DND-41 (cell line): ENCODE measurements around the gene CEP290.

ENCODE experiments used
- ATAC-seq: fragments of 200-7000 bp; cut with Tn5 transposase; 3 replicates; pipeline ENCODE4 v1.9.1; 2021; ENCODE audit warnings: low read depth; ENCODE audit not compliant: insufficient read depth
- DNase-seq: peaks from one replicate; pipeline ENCODE4 v3.0.0-alpha.2; 2020
- H2AFZ ChIP-seq: 2 replicates; pipeline ENCODE4 v1.6.0; 2012; ENCODE audit warnings: low read depth, low read length
- H3K27ac ChIP-seq: 2 replicates; pipeline ENCODE4 v1.5.1; 2012; ENCODE audit warnings: low read length, inconsistent platforms
- H3K27me3 ChIP-seq: fragments of 200-600 bp; sonication (generic); 2 replicates; pipeline ENCODE4 v1.6.0; 2012; ENCODE audit warnings: low read length, mild to moderate bottlenecking, inconsistent platforms; ENCODE audit not compliant: insufficient read depth, poor library complexity
- H3K36me3 ChIP-seq: 2 replicates; pipeline ENCODE4 v1.5.1; 2012; ENCODE audit warnings: low read length, inconsistent platforms; ENCODE audit not compliant: insufficient read depth
- H3K4me1 ChIP-seq: 2 replicates; pipeline ENCODE4 v1.5.1; 2012; ENCODE audit warnings: mild to moderate bottlenecking, low read length; ENCODE audit not compliant: insufficient read depth
- H3K4me2 ChIP-seq: 2 replicates; pipeline ENCODE4 v1.6.0; 2012; ENCODE audit warnings: mild to moderate bottlenecking, moderate library complexity, low read length, inconsistent platforms; ENCODE audit not compliant: insufficient read depth
- H3K4me3 ChIP-seq, 2 experiments: fragments of 200-600 bp in 1 of 2; shearing (Covaris generic) in 1 of 2; 2 replicates each; pipeline ENCODE4 v1.5.1; 2012 to 2016; ENCODE audit warnings: inconsistent platforms in 2 of 2, low read length in 2 of 2, mild to moderate bottlenecking in 2 of 2, low read depth in 1 of 2, moderate library complexity in 1 of 2
- H3K79me2 ChIP-seq: 2 replicates; pipeline ENCODE4 v1.6.0; 2012; ENCODE audit warnings: low read length, inconsistent platforms; ENCODE audit not compliant: insufficient read depth
- H3K9ac ChIP-seq: 2 replicates; pipeline ENCODE4 v1.6.0; 2012; ENCODE audit warnings: low read depth, mild to moderate bottlenecking, inconsistent platforms, low read length, moderate library complexity
- H3K9me3 ChIP-seq: 2 replicates; pipeline ENCODE4 v1.5.1; 2012; ENCODE audit warnings: low read length, moderate library complexity, mild to moderate bottlenecking, inconsistent platforms; ENCODE audit not compliant: insufficient read depth, severe bottlenecking
- H4K20me1 ChIP-seq: 2 replicates; pipeline ENCODE4 v1.6.0; 2012; ENCODE audit warnings: low read length; ENCODE audit not compliant: insufficient read depth
- EZH2 ChIP-seq: IDR thresholded peaks from 3 replicates; pipeline ENCODE4 v1.6.1; 2012; ENCODE audit warnings: borderline replicate concordance, low read depth, mild to moderate bottlenecking, moderate library complexity, low read length, inconsistent platforms; ENCODE audit not compliant: severe bottlenecking
- TF ChIP-seq, protein P1 (sequence below): IDR thresholded peaks from 2 replicates; pipeline ENCODE4 v1.5.1; 2012; ENCODE audit warnings: borderline replicate concordance, low read length, moderate library complexity, mild to moderate bottlenecking; ENCODE audit not compliant: poor library complexity, severe bottlenecking; ENCODE audit errors: extremely low read depth

Gene CEP290

DNA sequence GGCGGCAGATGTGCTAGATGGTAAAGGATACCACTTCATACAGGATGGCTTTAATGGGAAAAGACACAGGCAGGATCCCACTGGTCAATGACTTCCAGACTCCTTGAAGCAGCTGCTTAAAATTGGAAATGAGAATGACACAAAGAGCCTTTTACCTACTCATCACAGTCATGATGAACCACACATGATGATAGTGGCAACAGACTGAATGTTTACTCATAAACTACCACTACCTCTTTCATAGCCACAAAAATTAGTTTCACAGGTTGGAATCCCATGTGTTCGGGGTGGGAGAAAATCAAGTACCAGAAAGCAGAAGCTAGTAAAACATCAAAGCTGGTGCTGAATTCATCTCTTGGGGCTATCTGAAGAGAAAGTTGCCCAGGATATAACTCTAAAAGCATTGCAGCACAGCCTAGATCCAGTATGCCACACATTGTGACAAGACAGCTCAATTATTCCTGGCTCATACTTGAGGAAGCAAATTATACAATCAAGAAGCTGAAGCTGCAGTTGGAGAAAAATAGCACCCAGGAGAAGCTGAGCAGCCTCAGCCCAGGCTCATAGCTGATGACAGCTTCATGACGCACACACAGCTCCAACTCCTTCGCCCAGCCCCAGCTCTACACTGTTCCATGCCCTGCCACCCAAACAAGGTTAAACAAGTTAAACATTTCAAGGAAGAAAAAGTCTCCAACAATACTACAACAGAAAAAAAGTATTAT is 83.7 kb downstream of the CEP290 start:
- no peaks in the 10 kb centered on the region for H3K4me1 ChIP-seq
- TF ChIP-seq, protein P1, sequence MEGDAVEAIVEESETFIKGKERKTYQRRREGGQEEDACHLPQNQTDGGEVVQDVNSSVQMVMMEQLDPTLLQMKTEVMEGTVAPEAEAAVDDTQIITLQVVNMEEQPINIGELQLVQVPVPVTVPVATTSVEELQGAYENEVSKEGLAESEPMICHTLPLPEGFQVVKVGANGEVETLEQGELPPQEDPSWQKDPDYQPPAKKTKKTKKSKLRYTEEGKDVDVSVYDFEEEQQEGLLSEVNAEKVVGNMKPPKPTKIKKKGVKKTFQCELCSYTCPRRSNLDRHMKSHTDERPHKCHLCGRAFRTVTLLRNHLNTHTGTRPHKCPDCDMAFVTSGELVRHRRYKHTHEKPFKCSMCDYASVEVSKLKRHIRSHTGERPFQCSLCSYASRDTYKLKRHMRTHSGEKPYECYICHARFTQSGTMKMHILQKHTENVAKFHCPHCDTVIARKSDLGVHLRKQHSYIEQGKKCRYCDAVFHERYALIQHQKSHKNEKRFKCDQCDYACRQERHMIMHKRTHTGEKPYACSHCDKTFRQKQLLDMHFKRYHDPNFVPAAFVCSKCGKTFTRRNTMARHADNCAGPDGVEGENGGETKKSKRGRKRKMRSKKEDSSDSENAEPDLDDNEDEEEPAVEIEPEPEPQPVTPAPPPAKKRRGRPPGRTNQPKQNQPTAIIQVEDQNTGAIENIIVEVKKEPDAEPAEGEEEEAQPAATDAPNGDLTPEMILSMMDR = no peak
- TF ChIP-seq EZH2 = no peak
- no peaks in the 10 kb centered on the region for H4K20me1 ChIP-seq
- no peak overlapping the region for H2AFZ ChIP-seq
- H3K4me2 ChIP-seq = no peak overlapping the region
- DNase-seq = no peak
- H3K9ac ChIP-seq = no peak overlapping the region
- no peaks in the 10 kb centered on the region for H3K9me3 ChIP-seq
- ATAC-seq = no peak; the same call in 2 of the 3 replicates
- H3K4me3 ChIP-seq = no peak overlapping the region
- H3K27me3 ChIP-seq = no peaks in the 10 kb centered on the region
- H3K79me2 ChIP-seq = no peaks in the 10 kb centered on the region
- H3K36me3 ChIP-seq = peaks cover 58% of the 10 kb centered on the region; the same call in 1 of the 2 replicates
- no peak overlapping the region for H3K27ac ChIP-seq

GRCh38 chr12:88056571-88056970 is 85.3 kb downstream of the CEP290 start:
- Histone ChIP-seq H3K4me2 (no peak overlapping the region), H3K9me3 (no peaks in the 10 kb centered on the region), H3K27ac (no peak overlapping the region), H3K27me3 (no peaks in the 10 kb centered on the region), H4K20me1 (no peaks in the 10 kb centered on the region), H3K36me3 (peaks cover 59% of the 10 kb centered on the region), H3K4me3 (no peak overlapping the region), H2AFZ (no peak overlapping the region), H3K4me1 (no peaks in the 10 kb centered on the region), H3K79me2 (no peaks in the 10 kb centered on the region), H3K9ac (no peak overlapping the region)
- ATAC-seq = no peak
- TF ChIP-seq, protein P1 = no peak
- TF ChIP-seq EZH2 = no peak
- no peak for DNase-seq

- Histone ChIP-seq H4K20me1 (no peaks in the 10 kb centered on the region), H3K27ac (no peak overlapping the region), H3K4me1 (no peaks in the 10 kb centered on the region), H3K79me2 (no peaks in the 10 kb centered on the region), H3K36me3 (peaks cover 65% of the 10 kb centered on the region), H3K4me2 (no peak overlapping the region), H2AFZ (no peak overlapping the region), H3K9me3 (no peaks in the 10 kb centered on the region), H3K9ac (no peak overlapping the region), H3K27me3 (no peaks in the 10 kb centered on the region), H3K4me3 (no peak overlapping the region)
- ATAC-seq = peak; percentile 78
- DNase-seq = peak; percentile 18
- TF ChIP-seq, protein P1 = peak; percentile 59
- no peak for TF ChIP-seq EZH2
These were observed 89.2 kb downstream of the CEP290 start for GRCh38 chr12:88052686-88053085.
